AG20443 (cell line): ENCODE data around the gene NAT10.

Experiments
- DNase-seq: peaks from one replicate; pipeline ENCODE4 v3.0.0; 2012; ENCODE audit warnings: low spot score, mixed read lengths

NAT10 gene

DNA sequence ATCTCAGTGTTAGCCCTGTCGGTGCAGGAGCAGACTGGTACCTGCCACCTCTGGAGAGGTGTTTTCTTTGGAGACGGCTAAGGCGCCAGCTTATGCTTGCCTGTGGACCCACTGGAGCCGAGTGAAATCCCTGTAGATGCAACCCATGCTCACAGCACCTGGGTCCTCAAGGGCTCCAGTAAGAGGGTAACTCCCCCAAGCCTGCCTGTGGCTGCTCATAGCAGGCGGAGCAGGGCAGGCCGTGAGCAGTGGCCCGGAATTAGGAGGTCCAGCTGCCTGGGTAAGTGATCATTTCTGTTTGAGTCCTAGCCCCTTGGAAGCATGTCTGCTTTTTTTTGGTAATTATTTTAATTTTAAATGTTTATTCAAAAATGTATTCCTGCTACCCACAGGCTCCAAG is 43.8 kb downstream of the NAT10 start:
- no peak for DNase-seq

DNA sequence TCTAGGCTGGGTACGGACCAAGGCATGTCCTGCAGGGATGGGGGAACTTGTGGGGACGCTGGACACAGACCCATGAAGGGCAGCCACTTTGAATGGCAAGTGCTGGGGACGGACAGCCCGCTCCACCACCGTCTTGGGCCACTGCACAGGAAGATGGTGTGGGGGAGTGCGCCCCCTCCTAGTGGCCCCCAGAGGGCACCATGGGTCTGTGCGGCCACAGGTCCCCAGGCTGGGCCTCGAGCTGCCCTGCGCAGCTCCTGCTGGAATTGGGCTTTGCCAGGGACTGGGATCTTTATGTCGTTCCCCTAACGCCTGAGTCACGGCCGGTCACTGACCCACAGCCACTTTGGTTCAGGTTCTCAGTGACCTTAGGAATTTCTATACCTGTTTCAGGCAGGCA is 44.4 kb downstream of the NAT10 start:
- DNase-seq, result peak; percentile 63

DNA sequence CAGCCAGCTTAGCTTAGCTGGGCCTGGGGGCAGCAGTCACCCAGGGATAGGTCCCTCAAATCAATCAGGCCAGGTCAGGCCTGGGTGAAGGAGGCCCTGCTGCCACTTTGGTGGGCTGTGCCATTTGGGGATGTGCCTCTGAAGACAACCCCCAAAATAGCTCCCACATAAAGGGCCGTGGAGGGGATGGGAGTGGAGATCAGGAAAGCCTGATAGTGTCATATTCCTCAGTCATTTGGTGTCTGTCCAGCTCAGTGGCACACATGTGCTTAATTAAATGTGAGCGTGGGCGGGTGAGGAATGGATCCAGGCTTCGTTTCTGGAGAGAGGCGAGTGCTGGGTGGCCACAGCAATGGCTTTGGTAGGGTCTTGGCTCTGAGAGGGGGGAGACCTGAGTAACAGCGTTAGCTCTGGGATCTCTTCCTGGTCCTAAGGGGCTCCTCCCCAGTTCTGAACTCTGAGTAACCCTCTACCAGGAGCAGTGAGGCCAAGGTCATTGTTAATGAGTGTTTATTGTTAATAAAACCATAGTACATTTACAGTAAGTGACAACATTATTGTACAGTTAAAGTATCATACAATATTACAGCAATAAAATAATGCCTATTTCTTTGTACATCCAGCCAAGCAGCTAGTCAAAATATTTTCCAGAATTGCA is 45.2 kb downstream of the NAT10 start:
- peak; percentile 70 for DNase-seq

DNA sequence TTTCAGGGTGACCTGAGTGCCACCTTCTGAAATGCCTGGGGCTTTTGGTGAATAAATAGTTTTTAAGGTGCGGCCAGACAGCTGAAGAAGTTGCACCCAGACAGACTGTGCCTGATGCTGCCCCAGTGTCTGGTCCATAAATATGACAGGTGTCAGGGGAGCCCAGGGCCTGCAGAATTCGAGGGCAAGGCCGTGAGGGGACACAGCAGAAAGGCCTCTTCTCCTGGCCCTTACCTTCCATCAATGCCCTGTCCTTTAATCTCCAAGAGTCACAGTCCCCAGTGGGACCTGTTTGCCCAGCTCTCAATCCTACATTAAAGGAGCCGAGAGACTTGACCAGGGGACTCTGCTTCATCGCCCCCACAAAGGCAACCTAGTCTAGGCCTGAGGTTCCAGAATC is 45.7 kb downstream of the NAT10 start:
- no peak for DNase-seq

DNA sequence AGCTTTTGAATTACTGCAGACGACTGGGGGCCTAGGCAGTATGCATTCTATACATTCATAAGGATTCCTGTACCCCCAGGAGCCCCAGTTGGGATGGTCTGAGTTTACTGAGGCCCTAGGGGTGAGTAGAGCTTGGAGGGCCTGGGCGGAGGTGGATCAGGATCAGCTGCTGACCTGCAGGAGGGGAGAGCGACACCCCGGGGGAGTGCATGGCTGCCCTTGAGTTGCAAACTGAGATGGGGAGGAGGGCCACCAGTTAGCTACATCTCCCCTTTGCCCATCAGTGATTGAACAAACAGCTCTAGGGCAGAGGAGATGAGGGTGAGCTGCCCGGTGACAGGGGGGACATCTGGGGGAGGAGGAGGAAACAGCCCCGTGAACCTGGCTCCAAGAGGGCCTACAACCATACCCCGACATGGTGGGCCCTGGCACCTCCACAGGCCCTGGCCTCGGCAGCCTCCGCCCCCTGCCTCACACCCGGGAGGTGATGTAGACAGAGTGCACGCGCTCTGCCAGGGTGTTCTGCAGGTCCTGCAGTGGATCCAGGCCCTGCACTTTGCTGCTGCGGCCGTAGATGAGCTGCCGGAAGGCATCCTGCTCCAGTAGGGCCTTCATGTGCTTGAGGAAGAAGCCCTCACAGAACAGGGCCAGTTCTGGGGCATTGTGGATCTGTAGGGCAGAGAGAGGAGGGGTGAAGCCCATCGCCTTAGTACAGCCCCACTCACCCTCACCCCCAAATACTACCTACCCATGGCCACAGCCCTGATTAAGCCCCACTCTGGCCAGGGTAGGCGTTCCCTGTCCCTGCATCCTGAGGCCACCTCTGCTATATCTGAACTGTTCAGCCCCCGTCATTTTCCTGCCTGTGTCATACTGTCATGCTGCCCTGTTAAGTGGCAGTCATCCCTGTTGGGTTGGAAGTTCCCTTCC is 46.8 kb downstream of the NAT10 start:
- DNase-seq, result no peak

DNA sequence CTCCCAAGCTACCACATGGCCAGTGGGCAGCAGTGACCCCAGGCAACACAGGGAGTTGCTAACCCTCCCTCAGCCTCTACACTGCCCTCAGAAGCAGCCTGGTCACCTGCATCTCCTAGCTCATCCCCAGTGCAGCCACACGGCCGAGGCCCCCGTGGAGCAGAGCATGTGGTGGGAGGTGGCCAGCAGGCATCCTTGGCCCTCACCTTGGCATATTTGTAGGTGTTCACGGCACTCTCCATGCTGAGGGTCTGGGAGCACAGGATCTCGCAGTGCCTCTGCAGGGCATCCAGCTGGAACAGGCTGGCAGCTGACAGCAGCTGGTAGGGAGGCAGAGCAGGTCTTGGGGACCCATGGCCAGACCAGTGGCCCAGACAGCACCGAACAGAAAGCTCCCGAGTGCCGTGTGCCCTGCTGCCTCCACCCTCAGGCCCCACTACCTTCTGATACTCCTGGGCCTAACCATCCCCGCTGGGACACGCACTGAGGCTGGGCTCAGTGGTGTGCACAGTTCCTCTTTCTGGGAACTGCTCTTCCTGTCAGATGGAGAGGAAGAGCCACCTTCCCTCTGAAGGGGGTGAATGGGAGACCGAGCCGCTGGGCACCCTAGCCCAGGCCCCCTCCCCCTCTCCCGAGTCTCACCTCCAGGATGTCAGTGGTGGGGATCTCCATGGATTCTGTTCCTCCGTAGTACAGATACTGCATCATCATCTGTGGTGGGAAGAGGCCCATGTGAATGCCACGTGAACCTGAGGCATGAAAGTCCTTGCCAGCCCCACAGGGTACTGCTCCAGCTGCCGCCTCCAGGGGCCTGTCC is 48.8 kb downstream of the NAT10 start:
- no peak for DNase-seq

DNA sequence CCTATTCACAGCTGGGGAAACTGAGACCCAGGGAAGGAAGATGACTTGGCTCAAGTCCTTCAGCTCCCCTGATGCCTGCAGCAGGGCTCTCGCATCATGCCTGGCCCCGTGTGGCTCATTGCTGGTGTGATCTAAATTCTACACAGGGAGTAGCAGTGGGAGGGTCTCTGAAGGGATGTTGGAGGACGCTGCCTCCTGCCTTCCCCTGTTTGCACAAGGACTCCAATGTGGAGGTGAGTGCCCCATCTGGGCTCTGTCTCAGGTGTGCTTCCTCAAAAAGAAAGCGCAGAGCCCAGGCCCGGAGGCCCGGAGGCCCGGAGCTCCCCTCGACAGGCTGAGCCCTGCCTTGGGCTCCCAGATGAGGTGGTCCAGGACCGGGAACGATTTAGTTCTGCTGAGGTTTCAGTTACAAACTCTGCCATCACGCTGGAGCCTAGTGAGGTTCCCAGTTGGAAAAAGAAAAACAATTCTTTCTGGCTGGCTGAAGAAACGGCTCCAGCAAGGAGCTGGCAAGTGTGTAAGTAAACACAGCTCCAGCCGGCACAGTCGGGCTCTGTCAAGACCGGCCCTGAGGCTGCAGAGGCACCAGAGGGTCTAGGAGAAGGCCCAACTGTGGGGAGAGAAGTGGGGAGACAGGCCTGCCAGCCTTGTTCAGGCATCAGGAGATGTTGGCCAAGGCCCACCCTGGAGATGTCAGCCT is 49.8 kb downstream of the NAT10 start:
- DNase-seq, result no peak

DNA sequence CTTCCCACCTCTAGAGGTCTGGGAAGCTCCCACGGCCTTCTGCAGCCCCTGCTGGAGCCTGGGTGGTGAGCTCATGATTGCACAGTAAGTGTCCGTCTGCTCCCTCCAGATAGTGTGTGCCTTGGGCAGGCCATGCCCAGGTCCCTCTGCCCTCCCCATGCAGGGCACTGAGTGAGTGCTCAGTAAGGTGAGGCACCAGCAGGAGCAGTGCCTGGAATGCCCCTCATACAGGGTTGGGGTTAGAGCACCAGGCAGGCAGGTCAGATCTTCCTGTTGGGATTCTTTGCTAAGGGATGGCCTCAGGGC is 50.3 kb downstream of the NAT10 start:
- DNase-seq, result no peak

DNA sequence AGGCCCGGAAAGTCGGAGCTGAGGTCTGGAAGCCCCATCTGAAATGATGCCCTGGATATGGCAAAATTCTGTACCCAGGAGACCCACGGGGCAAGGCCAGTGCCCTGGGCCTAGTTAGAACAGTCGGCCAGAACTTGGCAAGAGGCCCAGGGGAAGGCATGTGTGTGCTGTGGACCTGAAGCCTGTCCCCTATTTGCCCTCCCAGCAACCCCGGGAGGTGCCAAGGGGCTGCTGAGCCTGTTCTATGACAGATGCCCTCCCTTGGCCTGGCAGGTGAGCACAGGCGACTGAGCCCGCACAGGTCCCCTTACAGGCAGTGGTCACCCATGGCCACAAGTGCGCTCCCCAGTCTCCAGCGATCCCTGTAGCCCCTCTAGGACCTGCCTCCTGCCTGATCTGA is 51.7 kb downstream of the NAT10 start:
- no peak for DNase-seq

DNA sequence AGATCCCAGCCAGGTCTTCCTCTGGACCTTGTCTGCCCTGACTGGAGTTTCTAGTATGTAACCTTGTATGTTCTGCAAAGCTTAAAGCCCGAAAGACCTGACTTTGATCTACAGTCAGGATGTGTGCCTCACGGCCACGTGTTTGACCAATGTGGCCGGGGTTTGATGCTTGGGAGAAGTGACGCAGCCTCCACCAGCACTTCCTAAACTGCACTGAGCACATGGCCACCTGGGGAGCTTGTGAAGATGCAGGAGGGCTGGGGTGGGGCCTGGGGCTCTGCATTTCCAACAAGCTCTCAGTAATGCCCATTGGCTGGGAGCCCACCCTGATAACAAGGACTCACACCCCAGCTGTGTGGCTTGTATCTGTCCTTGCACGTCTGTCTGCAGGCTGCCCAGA is 53.2 kb downstream of the NAT10 start:
- no peak for DNase-seq

DNA sequence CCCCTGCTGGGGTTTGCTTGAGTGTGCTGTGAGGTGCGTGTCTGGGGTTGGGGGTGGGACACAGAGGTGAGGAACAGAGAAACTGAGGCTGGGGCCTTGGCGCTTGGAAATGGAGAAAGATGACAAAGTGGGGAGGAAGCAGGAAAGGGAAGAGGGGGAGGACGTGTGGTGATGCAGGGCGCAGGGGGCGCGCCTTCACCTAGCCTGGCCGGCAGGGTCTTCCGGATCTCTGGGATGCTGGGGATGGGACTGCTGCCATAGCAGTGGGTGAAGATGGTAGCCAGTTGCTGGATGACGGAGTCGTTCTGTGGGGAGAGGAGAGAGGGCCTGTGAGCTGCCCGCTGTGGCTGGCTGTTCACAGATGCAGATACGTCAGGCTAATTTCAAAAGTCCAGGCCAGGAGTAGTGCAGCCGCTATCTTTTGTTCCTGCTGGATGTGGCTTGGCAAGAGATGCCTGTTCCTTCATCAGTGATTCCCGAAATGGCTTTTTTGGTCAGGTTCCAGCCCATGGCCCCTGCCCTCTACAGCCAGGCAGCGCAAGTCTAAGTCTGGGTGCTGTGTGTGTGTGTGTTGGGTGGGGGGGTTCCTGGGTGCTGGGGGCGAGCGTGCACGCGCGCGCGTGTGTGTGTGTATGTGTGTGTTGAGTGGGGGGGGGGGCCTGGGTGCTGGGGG is 54.8 kb downstream of the NAT10 start:
- no peak for DNase-seq

DNA sequence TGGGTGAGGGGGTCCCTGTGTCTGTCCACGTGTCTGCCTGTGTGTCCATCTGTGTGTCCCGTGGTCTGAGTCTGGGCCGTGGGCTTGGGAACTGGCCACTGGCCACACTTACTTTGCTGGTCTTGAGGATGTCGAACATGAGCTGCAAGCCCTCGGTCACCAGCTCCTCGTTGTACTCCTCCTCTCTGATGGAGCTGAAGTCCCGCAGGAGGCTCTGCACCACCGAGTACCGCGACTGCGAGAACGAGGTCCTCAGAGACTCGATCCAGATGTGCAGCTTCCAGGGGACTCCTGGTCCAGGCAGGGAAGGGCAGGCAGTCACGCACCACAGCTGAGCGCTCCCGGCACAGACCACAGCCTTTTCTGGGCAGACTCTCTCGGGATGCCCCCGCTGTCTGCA is 55.4 kb downstream of the NAT10 start:
- no peak for DNase-seq

DNA sequence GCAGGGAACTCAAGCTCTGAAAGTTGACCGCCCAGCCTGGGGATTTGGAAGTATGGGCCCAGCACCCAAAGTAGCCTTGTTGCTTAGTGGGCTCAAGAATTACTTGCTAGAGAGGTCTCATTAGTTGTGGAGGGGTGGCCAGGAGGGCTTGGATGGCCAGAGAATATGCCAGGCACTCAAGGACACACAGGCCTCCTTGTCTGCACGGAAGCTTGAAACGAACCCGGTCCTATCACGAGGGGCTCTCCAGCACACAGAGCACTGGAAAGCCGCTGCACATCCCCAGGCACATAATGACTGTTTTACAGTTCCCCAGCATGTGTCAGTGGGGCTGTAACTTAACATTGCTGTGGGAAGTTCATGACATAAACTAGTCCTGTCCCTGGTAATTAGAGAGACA is 55.9 kb downstream of the NAT10 start:
- DNase-seq, result no peak

DNA sequence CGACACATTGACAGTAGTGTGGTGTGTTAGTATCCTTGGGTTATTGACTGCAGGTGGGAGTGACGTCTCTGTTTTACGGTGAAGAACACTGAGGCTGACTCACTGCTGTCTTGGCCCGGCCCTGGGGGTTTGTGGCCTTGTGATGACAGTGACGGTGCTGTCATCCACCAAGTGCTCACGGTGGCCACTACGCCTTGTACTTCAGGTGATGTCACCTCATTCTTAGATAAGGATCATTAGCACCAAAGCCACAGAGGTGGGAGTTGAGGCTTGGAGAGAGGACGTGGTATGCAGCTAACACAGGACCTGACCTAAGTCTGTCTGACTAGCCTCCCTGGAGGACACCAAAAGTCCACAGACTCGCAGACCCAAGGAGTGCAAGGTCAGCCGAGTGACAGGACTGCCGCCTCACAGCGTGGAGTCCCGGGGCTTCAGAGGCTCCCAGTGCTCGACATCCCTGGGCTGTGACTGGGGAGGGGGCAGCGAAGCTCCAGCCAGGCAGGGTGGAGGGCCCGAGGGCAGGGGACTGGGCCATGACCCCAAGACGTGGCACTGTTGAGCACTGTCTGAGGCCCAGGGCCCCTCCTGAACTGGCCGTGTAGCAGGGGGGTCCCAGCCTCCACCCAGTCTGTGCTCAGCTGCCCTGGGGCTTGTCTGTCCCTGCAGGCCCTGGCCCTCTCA is 56.5 kb downstream of the NAT10 start:
- no peak for DNase-seq

DNA sequence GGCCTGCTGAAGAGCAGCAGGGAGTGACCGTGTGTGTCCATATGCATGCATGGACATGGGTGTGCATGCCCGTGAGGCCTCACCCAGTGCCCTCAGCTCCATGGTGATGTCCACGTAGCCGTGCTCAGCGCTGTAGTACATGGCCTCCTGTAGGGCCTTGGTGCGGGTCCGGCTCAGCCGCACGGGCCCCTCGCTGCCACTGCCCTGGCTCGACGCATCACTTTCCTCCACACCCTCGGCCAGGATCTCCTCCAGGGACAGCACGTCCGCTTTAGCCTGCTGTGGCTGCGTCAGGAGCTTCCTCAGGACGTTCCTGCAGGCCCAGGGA is 57.0 kb downstream of the NAT10 start:
- no peak for DNase-seq

DNA sequence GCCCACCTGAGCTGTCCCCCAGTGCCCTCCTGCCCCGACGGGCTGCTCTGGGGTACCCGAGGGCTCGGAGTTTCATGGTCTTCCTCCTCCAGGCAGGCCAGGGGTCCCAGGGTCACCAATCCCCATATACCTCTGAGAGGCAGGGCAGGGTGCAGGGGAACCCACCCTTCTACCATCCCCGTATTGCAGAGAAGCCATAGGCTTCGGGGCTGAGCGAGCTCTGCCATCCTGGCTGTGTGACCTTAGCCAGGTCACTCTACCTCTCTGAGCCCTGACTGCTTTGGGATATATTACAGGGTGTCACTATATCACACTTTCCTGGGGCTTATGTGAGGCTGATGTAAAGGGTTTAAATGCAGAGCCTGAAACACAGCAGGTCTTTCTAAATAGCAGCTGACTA is 57.4 kb downstream of the NAT10 start:
- DNase-seq, result no peak

DNA sequence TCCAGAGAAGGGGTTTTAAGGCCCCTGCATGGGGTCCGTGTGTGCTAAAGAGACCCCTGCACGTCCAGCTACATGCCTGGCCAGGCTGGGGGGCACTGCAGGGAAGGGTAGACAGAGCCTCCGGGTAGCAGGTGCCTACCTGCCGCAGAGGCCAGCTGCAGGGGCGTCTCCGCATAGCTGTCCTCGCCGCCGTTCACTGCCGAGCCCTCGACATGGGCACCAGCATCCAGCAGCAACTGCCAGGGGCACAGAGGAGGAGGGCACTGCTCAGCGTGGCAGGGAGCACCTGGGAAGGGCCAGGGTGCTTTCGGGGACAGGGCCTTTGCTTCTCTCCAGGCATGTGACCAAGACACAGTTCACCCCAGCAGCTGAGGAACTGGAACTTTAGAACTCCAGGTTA is 59.7 kb downstream of the NAT10 start:
- no peak for DNase-seq

DNA sequence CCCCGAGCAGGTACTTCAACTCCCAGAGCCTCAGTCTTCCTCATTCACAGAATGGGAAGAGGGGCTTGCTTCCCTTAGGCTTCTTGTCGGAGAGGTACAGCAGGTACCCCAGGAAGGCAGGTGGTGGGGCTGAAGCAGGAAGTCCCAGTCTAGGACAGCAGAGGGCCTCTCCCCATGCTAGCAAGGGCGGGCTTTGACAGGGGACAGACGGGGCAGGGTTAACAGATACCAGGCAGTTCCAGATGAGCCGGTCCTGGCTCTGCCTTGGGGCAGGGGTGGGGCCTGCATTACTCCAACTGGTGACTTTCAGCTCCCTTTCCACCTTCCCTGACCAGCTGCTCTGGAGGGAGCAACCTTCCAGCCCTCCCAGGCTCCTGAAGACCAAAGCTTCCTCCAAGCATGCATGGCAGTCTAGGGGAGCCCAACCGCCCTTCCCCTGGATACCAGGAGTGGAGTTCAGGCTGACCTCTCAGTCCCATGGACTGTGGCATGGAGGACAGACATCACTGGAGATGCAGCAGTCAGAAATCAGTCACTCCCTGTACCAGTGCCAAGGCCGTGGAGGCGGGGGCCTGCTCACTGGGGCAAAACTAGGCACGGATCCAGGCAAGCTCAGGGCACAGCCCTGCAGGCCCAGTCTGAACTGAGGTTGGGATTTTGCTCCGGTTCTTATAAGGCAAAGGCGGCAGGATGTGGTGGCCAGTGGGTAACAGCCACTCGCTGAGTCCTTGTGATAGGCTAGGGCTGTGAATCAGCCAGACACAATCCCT is 60.5 kb downstream of the NAT10 start:
- DNase-seq, result peak; percentile 34

DNA sequence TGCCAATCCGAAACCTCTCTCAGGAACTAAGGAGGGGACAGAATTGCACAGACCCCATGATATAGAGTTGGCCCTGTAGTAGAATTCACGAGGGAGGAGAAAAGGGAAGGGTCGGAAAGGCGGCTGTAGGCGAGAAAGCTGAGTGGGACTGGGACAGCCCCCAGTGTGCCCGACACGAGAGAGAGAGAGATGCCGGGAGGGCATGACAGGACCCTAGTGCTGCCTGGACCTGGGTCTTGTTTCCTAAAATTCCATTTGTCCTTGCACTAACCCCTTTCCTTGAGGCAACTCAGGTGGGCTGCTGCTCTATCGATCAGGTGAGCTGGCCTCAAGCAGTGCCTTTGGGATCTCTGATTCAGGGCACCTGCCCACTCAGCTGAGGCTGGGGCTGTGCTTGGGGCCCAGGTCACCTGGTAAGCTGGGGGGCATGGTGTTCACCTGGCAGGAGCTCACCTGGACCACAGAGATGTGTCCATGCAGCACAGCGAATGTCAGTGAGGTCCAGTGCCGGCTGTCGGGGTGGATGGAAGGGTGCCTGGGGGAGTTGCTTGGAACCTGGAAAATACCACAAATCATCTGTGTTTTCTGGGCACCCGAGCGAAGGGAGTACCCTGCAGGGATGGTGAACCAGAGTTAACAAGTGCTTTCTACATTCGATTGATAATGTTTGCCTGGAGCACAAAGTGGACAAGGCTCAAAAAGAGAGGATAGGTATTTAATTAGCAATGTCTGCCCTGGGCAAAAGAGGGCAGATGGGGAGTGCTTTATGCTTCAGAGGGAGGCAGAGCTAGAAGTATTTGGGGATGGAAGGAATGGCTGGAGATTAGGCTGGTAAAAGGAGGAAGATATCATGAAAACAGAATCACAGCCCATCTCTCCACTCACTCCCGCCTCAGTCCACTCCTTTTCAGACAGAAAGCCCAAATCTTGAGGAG is 61.6 kb downstream of the NAT10 start:
- no peak for DNase-seq
